Hepatocyte (in vitro differentiated cells): Measurements from ENCODE around the gene DNM3.
"Not testable (repeated sequence)": the region's sequence is repeated elsewhere in the genome, so short reads cannot be mapped to it uniquely, and the experiment has no call there.

Source experiments
- CTCF ChIP-seq: fragments of 200-600 bp; sonication (generic); IDR thresholded peaks from 2 replicates; pipeline ENCODE4 v1.5.1; 2016; ENCODE audit warnings: antibody characterized with exemption, mild to moderate bottlenecking; ENCODE audit not compliant: poor library complexity
- EZH2 ChIP-seq: fragments of 200-600 bp; sonication (generic); IDR thresholded peaks from 2 replicates; pipeline ENCODE4 v1.6.1; 2016; ENCODE audit warnings: antibody characterized with exemption, mild to moderate bottlenecking, borderline replicate concordance
- EZH2phosphoT487 ChIP-seq: fragments of 200-600 bp; sonication (generic); IDR thresholded peaks from one replicate; pipeline ENCODE4 v1.6.1; 2018; ENCODE audit warnings: antibody characterized with exemption, mild to moderate bottlenecking, low read depth, moderate library complexity; ENCODE audit not compliant: unreplicated experiment, severe bottlenecking

- not testable (repeated sequence) for TF ChIP-seq CTCF, EZH2phosphoT487, EZH2
These were observed 41.6 kb upstream of the DNM3 start for GRCh38 chr1:171799698-171800097.
